ENCODE data around the gene PKD2. TPM values are rescaled to one million over a fixed set of nuclear protein-coding genes. Genes with fewer than 3 reads are reported as not detected.

The PKD2 gene
- total RNA-seq, 1 experiment from 2014 or later: 21.4 TPM

- TF ChIP-seq EMX1 (CRISPR knock-in tag; IDR thresholded peaks at IDR 0.05) (no peak), ZBTB43 (CRISPR knock-in tag; IDR thresholded peaks at IDR 0.05) (no peak), GTF2I (CRISPR knock-in tag; conservative IDR thresholded peaks at IDR 0.05) (no peak), SMAD4 (CRISPR knock-in tag; IDR thresholded peaks at IDR 0.05) (no peak)
These were observed 46.8 kb downstream of the PKD2 start (continued) for GRCh38 chr4:88054229-88054628.

- no peaks in the 10 kb centered on the region for H3K9me3 Mint-ChIP-seq
- H3K27me3 Mint-ChIP-seq (ENCODE audit: low read depth): no peaks in the 10 kb centered on the region
- H3K4me1 Mint-ChIP-seq: no peaks in the 10 kb centered on the region
- no peak overlapping the region for H3K4me3 Mint-ChIP-seq
- H3K36me3 Mint-ChIP-seq: peaks cover 48% of the 10 kb centered on the region
- TF ChIP-seq NFE2L1 (CRISPR knock-in tag; IDR thresholded peaks at IDR 0.05) (no peak), PRDM15 (CRISPR knock-in tag; IDR thresholded peaks at IDR 0.05) (no peak), MXD4 (CRISPR knock-in tag; IDR thresholded peaks at IDR 0.05; ENCODE audit: borderline replicate concordance) (no peak), CTCF (IDR thresholded peaks at IDR 0.05) (0 out of 2 replicates have a peak, but pooled peaks have one; percentile 21), HMGXB4 (CRISPR knock-in tag; IDR thresholded peaks at IDR 0.05) (no peak), NR2C2 (CRISPR knock-in tag; IDR thresholded peaks at IDR 0.05) (no peak), ZNF121 (CRISPR knock-in tag; IDR thresholded peaks at IDR 0.05) (no peak)
- ChIA-PET CTCF (interaction anchor here (0.6 to 2.5 kb wide), 25 partner anchors 9 to 604 kb away, joined by 3 to 47 read pairs (median 4); no protein-coding TSS in a partner anchor), POLR2A (no interaction called here)
- ATAC-seq (peak; percentile 97), DNase-seq (ENCODE audit: low spot score) (peak; percentile 23)
- no peak overlapping the region for H3K27ac Mint-ChIP-seq
These were observed 47.5 kb downstream of the PKD2 start for GRCh38 chr4:88054901-88055300.

DNA sequence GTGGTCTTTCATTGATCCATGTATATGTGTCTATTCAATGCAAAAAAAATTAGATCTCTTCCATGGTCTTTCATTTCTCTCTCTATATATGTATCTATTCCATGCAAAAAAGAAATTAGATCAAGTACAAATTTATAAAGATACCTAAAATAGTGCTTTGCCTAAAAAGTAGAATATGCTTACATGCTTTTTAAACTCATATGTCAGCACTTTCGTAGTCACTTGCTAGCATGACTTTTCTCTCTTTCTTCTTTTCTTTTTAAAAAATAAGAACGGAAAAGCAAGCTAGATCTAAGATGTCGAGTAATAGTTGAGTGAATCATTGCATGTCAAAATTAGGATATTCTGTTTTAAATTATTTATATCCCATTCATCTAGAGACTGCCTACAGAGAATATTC, 50.9 kb downstream of the PKD2 start:
- ATAC-seq: no peak
- DNase-seq (ENCODE audit: low spot score): no peak
- no peaks in the 10 kb centered on the region for H3K4me1 Mint-ChIP-seq
- H3K9me3 Mint-ChIP-seq: no peaks in the 10 kb centered on the region
- ChIA-PET CTCF (interaction anchor here (1.3 to 2.0 kb wide), 2 partner anchors 25 to 153 kb away, joined by 5 to 7 read pairs; no protein-coding TSS in a partner anchor), POLR2A (no interaction called here)
- H3K4me3 Mint-ChIP-seq: no peak overlapping the region
- H3K27ac Mint-ChIP-seq: no peak overlapping the region
- no peaks in the 10 kb centered on the region for H3K27me3 Mint-ChIP-seq (ENCODE audit: low read depth)
- H3K36me3 Mint-ChIP-seq: peaks cover 41% of the 10 kb centered on the region
- TF ChIP-seq, protein P1, sequence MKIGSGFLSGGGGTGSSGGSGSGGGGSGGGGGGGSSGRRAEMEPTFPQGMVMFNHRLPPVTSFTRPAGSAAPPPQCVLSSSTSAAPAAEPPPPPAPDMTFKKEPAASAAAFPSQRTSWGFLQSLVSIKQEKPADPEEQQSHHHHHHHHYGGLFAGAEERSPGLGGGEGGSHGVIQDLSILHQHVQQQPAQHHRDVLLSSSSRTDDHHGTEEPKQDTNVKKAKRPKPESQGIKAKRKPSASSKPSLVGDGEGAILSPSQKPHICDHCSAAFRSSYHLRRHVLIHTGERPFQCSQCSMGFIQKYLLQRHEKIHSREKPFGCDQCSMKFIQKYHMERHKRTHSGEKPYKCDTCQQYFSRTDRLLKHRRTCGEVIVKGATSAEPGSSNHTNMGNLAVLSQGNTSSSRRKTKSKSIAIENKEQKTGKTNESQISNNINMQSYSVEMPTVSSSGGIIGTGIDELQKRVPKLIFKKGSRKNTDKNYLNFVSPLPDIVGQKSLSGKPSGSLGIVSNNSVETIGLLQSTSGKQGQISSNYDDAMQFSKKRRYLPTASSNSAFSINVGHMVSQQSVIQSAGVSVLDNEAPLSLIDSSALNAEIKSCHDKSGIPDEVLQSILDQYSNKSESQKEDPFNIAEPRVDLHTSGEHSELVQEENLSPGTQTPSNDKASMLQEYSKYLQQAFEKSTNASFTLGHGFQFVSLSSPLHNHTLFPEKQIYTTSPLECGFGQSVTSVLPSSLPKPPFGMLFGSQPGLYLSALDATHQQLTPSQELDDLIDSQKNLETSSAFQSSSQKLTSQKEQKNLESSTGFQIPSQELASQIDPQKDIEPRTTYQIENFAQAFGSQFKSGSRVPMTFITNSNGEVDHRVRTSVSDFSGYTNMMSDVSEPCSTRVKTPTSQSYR (CRISPR knock-in tag; IDR thresholded peaks at IDR 0.05): no peak
- TF ChIP-seq ZNF396 (CRISPR knock-in tag; IDR thresholded peaks at IDR 0.05; ENCODE audit: borderline replicate concordance) (no peak), ZNF416 (CRISPR knock-in tag; IDR thresholded peaks at IDR 0.05) (no peak), USF1 (CRISPR knock-in tag; IDR thresholded peaks at IDR 0.05) (no peak), TP53 (CRISPR knock-in tag; IDR thresholded peaks at IDR 0.05) (no peak), E2F5 (CRISPR knock-in tag; IDR thresholded peaks at IDR 0.05) (no peak), USF2 (CRISPR knock-in tag; IDR thresholded peaks at IDR 0.05) (no peak)
- TF ChIP-seq, protein P2, sequence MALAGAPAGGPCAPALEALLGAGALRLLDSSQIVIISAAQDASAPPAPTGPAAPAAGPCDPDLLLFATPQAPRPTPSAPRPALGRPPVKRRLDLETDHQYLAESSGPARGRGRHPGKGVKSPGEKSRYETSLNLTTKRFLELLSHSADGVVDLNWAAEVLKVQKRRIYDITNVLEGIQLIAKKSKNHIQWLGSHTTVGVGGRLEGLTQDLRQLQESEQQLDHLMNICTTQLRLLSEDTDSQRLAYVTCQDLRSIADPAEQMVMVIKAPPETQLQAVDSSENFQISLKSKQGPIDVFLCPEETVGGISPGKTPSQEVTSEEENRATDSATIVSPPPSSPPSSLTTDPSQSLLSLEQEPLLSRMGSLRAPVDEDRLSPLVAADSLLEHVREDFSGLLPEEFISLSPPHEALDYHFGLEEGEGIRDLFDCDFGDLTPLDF (CRISPR knock-in tag; IDR thresholded peaks at IDR 0.05): no peak
